ENCODE measurements around the gene PPFIA1.
"Not testable (repeated sequence)": the region's sequence is repeated elsewhere in the genome, so short reads cannot be mapped to it uniquely, and the experiment has no call there.

The PPFIA1 gene

DNA sequence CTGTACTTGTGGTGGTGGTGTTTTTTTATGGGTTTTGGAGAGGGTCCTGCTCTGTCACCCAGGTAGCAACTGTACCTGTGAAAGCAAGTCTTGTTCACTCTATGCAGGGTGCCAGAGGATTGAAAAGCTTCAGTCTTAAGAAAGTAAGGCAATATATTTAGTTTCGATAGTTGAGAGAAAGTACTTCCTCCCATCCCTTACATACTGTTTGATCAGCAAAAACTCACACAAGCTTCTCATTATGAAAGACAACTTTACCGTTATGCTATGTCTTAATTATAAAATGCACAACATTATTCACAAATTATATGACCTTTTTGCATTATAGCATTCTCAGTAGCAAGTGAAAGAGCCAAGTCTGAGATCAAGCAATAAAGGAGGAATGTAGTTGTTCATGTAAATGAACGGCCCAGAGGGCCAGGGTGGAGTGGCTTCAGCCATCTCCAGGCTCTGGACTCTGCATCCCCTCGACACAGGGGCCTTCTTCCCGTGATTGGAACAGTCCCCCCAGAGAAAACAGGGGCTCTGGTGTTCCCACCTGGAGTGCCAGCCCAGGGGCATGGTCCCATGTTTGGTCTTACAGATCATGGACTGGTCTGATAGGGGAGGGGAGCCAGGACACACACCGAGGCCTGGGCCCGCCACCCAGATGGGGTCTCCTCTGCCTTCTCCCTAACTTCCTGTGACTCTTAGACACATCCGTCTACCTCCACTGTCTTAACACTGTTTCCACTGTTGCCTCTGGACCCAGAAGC lies 89.1 kb downstream of the PPFIA1 start:
- no peak for DNase-seq

DNA sequence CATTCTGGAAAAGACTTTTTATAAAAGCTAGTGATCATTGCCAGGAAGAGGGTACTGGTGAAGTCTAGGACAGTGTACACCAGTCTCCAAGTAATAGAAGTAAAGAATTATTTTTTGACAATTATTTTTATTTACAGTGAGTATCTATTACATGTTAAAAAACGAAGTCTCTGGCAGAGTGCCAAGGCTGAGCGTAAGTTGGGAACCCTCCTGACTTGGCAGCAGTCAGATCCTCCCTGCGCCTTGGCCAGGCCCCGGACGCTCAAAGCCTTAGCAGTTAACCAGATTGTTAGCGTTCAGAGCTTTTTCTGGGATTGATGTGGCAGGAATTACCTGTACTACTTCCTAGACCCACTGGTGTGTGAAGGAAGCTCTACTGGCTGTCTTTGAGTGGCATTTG lies 89.7 kb downstream of the PPFIA1 start:
- no peak for DNase-seq

DNA sequence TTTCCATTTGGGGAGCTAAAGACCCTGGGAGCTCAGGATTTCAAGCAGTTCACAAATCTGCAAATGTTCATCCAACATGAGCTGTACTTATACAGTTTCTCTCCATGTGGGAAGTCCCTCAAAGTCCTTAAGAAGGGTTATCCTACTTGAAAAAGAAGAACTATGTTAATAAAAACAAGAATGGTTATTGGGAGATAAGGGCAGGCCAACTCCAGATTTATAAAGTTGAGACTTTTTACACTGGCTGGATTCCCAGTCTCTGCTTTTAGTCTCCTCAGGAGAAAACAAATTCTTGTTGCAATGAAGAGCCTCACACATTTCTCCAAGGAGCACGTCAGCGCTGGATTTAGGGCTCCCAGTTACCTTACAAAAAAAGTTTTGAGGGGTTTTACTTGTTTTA lies 93.7 kb downstream of the PPFIA1 start:
- DNase-seq: no peak

DNA sequence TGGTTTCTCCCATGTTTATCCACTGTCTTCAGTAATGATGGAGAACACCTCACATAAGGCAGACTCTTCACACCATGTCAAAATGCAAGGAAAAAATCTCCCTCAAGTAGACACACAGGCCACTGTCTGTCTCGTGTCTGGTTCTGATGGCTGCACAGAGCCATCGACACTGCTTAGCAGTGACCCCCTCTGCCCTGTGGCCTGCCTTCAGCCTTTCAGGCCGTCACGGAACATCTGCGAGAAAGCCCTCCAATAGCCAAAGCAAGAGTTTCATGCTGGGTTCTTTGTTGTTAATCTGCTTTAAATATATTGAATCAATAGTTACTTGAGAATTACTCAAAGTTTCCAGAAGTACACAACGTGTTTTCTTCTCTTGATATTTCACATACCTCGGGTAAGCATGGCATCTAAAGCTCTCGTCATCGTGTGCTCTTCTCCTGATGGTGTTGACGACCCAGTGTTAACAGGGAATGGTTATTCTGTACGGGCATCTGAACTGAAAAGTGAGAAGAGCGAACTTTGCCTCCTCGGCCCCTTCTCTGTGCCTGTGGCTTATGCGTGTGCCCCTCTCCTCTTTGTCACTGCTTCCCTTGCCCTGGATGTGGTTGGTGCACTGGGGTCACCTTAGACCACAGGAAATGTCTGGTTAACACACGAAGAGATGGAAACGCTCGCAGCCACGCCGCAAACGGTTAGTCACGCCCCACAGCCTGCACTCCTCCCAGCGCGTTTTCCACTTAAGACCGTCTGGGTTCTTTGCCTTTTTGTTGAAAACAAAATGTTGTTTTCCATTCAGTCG lies 94.5 kb downstream of the PPFIA1 start:
- peak; percentile 86 for DNase-seq

DNA sequence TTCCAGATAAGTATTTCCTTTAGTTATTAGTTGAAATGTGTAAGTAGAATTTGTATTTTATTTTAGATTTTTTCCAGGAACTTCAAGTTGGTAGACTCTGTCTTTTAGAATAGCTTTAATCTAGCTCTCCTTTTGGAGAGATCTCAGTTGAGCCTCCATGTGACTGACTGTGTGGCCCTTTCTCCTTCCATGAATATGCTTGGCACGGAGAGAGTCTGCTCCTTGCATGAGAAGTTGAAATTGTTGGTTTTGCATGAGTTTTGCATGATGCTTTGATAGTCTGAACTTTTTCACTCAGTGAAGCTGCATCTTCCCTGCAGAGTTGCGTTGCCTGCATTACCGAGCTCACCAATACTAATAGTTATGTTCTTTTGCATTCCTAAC lies 95.0 kb downstream of the PPFIA1 start:
- DNase-seq: no peak

DNA sequence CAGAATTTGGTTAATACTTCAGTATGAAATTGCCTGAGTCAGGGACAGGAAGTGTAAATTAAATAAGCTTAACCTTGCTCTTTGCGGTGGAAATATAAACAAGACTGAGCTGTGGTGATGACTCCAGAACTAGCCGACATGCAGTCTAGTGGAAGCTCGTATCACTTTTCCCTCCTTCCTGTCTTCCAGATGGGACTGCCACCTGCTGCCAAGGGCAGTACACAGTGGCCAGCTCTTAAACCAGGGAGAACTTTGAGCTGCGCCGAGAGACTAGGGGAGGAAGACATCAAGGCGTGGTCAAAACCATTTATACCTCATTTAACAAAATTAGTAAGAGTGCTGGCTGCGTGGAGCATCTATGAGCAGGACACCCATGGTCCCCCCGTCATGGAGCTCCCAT lies 96.6 kb downstream of the PPFIA1 start:
- no peak for DNase-seq

DNA sequence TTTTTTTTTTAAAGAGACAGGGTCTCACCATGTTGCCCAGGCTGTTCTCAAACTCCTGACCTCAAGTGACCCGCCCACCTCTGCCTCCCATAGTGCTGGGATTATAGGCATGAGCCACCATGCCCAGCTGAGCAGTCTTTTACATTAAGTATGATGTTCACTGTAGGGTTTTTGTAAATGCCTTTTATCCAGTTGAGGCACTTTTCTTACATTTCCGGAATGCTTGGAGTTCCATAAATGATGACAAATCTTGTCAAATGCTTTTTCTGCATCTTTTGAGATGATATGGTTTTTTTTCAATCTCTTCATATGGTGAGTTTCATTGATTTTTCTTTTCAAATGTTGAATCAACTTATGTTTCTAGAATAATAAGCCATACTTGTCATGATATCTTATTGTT lies 98.5 kb downstream of the PPFIA1 start:
- no peak for DNase-seq

DNA sequence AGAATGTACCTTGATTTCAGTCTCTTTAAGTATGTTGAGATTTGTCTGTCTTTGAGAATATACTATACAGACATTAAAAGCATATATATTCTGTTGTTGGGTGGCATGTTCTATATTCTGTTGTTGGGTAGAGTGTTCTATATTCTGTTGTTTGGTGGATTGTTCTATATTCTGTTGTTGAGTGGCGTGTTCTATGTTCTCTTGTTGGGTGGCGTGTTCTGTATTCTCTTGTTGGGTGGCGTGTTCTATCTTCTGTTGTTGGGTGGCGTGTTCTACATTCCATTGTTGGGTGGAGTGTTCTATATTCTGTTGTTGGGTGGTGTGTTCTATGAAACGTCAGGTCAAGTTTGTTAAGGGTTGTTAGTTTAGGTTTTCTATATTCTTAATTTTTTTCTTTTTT lies 100.8 kb downstream of the PPFIA1 start:
- DNase-seq: no peak

DNA sequence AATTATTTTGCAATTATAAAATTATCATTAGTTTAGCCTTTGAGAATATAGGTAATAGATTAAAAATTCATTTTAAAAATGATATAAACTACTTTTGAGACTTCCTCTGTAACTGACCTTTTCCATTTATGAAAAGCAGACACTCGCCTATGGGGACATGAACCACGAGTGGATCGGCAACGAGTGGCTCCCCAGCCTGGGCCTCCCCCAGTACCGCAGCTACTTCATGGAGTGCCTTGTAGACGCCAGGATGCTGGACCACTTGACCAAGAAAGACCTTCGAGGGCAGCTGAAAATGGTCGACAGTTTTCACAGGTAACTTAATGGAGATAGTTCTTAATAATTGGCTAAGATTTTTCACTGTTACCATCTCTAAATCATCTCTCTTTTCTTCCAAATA lies 101.6 kb downstream of the PPFIA1 start:
- DNase-seq: no peak

DNA sequence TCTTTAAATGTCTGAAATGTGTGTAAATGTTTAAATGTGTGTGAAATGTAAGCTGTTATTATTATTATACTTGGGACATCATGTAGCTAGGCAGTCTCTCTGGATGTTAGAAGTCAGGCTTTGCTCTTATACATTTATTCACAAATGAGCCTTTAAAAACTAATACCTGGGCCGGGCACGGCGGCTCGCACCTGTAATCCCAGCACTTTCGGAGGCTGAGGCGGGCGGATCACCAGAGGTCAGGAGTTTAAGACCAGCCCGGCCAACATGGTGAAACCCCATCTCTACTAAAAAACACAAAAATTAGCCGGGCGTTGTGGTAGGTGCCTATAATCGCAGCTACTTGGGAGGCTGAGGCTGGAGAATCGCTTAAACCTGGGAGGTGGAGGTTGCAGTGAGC lies 106.1 kb downstream of the PPFIA1 start:
- DNase-seq: no peak

DNA sequence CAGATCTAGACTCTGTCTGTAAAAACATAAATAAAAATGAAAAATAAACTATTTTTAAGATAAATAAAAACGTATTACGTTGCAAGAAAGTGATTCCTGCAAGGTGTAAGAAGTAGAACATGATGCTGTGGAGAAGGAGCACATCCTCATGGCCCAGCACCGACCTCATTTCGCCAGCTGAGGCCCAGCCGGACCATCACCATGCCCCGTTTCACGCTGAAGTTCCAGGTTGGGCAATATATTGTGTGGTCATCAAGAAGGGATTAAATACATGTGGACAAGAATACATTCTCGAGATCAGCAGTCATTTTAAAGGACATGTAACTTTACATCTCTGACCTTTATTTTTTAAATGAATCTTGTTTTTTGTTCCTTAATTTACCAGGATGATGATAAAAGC lies 107.2 kb downstream of the PPFIA1 start:
- no peak for DNase-seq

DNA sequence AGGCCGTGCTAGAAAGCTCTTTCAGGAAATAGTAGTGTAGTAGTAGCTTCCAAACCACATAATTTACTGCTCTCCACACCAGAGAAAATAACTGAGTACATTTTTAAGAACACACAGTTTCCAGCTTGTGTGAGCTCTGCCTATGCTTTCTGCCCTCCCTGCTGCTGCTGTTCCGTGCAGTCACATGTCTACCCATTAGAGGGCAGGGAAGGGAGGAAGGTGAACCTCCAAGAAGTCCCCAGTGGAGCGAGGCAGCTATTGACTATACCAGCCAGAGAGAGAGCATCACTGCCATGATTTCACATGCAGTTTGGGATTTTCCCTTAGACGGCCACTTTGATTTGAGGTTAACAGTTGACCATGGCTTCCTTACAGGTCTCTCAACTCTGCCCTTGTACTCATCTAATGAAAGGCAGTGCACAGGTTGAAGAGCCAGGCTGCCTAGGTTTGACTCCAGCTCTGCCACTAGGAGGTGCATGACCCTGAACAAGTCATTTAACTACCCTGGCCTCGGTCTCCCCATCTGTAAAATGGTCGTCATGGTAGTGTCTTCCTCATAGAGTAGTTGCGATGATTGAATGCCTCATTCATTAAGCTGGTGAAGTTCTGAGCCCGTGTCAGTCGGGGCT lies 108.1 kb downstream of the PPFIA1 start:
- no peak for DNase-seq

DNA sequence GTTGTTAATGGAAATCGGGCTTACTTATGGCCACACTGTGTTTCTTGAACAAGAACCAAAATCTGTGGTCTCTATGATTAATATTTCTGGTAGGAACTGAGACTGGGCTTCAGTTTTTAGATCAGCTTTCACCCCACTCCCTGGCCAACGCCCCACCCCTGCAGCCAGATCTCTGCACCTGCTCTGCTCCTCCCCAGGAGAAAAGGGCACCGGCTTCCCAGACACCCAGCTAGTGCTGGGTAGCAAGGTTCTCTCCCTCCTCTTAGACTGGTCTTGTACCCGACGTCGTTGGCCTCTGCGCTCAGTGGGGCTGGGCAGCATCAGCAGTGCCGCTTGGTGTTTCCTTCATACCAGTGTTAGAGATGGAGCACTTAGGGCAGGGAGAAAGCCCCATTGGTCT lies 110.9 kb downstream of the PPFIA1 start:
- no peak for DNase-seq

DNA sequence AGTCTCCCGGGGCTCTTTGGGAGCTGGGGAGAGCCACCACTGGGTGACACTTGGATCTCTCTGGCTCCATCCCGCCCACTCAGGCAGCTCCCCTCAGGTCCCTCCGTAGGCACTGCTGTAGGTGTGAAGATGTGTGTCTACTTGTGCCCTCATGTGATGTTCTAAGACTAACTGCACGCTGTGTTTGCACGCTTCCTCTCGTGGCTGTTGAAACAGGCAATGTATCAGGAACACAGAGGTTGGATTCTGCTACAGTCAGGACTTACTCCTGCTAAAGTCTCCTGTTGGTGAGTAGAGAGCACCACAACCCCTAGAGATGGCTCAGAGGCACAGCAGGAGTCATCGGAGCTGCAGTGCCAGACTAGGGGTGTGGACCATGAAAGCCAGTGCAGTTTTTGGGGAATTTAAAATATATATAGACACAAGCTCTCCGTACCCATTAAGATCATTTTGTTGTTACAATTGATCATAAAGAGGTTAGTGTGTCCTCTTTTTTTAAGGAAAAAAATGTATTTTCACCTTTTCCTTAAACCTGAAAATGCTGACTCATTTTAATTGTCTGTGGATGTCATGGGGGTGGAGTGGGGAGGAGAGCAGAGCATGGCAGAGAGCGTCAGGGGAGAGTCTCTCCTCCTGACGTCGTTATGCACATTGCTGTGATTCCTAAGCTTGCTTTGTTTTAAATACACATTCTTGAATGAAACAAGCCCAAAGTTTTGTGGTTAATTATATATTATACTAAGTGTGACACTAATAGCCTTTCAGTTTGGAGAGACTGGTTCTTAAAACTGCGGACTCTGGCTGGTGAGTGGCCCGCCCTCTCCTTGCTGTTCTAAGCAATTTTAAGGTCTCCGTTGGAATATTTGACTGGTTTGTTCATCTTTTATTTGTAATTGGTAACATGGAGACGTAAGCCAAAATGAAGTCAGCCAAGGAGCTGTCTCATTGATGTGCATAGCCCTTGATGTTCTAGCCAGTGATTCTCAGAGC lies 111.7 kb downstream of the PPFIA1 start:
- DNase-seq: no peak

DNA sequence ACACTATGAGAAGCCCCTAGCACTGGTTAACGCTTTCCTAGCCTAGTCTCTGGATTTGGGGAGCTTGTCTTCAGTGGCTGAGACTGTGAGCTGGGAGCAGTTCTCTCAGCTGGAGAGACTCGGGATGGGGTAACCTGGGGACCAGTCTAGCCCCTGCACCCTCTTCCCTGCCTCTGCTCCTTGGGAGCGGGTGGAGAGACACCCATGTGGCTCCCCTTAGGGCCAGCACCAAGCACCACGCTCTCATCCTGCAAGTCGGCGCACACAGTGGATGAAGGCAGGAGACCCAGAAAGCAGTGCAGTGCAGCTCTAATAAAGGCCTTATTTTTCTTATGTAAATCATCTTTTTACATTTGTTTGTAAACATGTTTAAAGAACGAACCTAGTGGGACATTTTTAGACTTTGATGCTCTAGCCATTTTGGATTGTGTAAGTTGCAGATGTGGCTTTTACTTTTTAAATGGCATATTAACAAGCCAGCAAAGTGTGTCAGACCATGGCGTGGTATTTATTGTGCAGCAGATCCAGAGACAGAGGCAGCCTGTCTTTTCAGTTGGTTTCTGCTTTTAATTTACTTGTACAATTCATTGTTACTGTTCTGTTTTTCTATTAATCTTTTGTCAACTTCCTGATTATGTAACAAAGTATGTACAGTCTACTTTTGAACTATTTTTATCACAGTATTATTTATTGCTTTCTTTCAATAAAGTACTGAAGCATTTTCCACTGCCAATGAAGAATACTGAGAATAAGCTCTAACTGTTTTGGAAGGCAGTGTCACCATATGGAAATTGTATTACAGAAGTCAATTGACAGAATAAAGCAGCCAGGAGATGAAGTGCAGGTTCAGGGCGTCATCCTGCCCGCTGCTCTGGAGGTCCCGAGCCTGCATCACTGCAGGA lies 113.4 kb downstream of the PPFIA1 start:
- DNase-seq: no peak

DNA sequence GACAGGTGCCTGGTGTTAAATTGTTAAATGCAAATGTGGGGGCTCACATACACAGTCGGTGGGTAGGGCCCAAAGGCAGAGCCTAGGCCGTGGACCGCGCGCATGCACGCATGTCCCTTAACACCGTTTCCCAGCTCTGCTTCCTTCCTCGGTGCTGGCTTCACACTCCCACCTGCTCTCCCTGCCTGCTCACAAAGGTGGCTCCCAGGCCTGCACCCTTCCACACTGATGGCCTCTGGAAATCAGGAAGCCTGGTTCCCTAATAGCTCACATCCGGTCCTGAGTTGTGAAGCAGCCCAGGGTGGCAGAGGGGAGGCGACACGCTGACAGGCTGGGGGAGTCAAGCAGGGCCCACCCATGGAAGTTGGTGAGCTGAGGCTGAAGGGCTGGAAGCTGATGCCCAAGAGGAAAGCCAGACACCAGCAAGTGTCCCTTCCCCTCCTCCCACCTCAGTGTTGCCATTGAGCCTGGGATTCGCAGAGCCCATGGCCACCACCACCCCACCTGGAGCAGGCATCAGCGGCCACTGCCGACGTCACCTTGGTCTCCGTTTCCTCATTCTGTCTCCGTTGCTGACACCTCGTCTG lies 114.2 kb downstream of the PPFIA1 start:
- DNase-seq: no peak

DNA sequence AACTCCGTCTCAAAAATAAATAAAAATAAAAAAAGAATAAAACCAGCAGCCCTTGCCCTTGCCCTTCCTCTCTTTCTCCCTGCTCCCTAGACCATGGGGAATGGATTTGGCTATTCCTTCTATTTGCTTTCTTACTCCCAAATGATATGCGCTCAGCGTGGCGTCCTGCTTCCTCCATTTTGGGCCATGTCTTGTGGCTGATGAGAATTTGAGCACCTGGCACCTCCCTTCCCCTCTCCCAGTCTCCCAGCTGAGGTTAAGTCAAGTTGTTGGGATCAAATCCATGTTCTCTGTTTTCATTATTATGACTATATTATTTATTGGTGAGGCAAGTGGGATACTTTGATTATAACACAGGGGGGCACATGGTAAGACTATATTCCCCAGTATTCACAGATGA lies 117.1 kb downstream of the PPFIA1 start:
- no peak for DNase-seq

DNA sequence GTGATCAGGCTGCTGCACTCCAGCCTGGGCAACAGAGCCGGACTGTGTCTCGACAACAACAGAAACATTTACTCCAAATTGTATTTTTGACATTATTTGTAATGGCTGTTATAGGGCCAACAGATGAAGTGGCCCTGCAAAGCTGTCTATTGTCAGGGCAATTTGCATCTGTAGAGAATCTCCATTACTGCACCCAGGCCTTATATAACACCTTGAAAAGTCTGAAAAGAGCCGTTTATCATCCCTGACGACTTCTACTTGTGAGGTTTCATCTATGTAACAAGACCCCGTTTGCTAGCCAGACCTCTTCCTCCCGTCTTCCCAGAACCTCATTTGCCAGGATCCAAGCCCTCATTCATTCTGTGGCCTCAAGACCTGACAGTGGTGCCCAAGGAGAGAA lies 118.7 kb downstream of the PPFIA1 start:
- no peak for DNase-seq

DNA sequence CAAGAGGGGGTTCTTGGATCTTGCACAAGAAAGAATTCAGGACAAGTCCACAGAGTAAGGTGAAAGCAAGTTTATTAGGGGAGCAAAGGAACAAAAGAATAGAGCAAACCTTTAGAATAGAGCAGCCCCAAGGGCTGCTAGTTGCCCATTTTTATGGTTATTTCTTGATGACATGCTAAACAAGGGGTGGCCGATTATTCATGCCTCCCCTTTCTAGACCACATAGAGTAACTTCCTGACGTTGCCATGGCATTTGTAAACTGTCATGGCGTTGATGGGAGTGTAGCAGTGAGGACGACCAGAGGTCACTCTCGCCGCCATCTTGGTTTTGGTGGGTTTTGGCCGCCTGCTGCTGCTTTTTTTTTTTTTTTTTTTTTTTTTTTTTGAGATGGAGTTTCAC lies 120.4 kb downstream of the PPFIA1 start:
- not testable (repeated sequence) for DNase-seq

DNA sequence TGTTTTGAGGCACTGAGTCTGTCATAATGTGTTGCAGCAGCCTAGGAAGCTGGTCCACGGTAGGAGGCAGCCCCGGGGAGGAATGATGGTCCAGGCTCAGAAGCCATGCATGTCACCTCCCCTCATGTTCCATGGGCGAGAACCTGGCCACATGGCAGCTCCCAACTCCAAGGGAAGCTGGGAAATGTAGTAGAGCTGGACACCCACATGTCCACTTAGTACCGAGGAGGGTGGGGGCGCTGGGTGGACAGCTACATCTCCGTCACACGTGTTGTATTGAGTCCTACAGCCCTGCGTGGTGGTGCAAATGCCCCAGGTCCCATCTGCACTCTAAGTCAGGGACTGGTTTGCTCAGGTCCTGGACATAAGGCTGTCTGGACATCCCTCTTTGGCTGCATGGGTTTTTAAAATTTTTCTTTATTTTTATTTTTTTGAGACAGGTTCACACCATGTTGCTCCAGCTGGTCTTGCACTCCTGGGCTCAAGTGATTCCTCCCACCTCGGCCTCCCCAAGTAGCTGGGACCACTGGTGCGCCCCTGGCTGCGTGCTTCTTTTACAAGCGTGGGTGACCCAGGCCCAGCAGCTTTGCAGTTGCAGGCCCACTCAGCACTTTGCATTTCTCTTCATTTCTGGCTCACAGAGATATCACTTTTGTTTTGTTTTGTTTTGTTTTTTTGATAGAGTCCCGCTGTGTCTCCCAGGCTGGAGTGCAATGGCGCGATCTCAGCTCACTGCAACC lies 123.9 kb downstream of the PPFIA1 start:
- DNase-seq: no peak

All from NK-92 treated with Interleukin-12 subunit alpha and Interleukin-12 subunit beta, amount 100 ng/mL, for 24 hours (cell line).